ENCODE data around the gene NOXRED1.

The NOXRED1 gene

GRCh38 chr14:77375973-77376770, 47.2 kb downstream of the NOXRED1 start:
- TF ChIP-seq SIN3A (IDR thresholded peaks at IDR 0.05; ENCODE audit: borderline replicate concordance, insufficient read depth, low read length): no peak
- no peak for TF ChIP-seq POLR2AphosphoS5 (IDR thresholded peaks at IDR 0.05; ENCODE audit: low read depth, low read length)
- no peak for TF ChIP-seq FOXP2 (optimal IDR thresholded peaks at IDR 0.05; ENCODE audit: borderline replicate concordance, extremely low read depth, extremely low read length, insufficient read depth)
- no peak for TF ChIP-seq TAF1 (IDR thresholded peaks at IDR 0.05; ENCODE audit: borderline replicate concordance, insufficient read depth, low read length)
- TF ChIP-seq, protein P1, sequence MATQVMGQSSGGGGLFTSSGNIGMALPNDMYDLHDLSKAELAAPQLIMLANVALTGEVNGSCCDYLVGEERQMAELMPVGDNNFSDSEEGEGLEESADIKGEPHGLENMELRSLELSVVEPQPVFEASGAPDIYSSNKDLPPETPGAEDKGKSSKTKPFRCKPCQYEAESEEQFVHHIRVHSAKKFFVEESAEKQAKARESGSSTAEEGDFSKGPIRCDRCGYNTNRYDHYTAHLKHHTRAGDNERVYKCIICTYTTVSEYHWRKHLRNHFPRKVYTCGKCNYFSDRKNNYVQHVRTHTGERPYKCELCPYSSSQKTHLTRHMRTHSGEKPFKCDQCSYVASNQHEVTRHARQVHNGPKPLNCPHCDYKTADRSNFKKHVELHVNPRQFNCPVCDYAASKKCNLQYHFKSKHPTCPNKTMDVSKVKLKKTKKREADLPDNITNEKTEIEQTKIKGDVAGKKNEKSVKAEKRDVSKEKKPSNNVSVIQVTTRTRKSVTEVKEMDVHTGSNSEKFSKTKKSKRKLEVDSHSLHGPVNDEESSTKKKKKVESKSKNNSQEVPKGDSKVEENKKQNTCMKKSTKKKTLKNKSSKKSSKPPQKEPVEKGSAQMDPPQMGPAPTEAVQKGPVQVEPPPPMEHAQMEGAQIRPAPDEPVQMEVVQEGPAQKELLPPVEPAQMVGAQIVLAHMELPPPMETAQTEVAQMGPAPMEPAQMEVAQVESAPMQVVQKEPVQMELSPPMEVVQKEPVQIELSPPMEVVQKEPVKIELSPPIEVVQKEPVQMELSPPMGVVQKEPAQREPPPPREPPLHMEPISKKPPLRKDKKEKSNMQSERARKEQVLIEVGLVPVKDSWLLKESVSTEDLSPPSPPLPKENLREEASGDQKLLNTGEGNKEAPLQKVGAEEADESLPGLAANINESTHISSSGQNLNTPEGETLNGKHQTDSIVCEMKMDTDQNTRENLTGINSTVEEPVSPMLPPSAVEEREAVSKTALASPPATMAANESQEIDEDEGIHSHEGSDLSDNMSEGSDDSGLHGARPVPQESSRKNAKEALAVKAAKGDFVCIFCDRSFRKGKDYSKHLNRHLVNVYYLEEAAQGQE (IDR thresholded peaks at IDR 0.05; ENCODE audit: insufficient read depth in 1 of 2, low read depth in 2 of 2, low read length in 2 of 2): no peak

DNA sequence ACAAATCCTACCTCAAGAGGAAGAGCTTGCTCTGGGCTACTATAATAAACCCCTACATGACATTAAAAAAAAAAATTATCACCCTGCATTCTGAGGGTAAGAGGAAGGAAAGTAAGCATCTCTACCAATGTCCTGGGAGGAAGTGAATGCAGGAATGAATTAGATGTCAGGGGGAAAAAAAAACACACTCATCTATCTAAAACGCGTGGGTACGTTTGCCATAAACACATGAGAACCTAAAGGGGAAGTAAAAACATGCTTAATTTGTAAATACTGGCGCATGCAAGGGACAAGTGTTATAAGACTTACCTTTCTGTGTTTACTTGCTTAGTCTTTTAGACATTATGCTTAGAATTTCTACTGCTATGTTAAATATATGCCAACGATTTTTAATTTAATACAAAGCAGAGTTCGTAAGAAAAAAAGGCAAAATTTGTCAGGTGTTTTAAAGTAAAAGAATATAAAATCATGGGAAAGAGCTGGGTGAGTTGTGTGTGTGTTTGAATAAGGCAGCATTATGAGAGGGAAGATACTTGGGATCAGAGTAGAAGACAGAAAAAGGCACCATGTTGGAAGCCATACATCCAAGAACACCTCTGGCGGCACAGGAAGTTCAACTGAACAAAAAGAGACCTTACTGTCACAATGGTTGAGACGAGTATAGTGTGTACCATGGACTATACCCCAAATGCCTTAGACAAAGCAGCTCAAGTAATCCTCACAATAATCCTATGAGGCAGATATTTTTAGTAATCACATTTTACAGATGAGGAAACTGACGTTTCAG, 48.0 kb downstream of the NOXRED1 start:
- TF ChIP-seq, protein P1 (IDR thresholded peaks at IDR 0.05; ENCODE audit: insufficient read depth in 1 of 2, low read depth in 2 of 2, low read length in 2 of 2): no peak
- TF ChIP-seq TAF1 (IDR thresholded peaks at IDR 0.05; ENCODE audit: borderline replicate concordance, insufficient read depth, low read length) (no peak), SIN3A (IDR thresholded peaks at IDR 0.05; ENCODE audit: borderline replicate concordance, insufficient read depth, low read length) (no peak), FOXP2 (optimal IDR thresholded peaks at IDR 0.05; ENCODE audit: borderline replicate concordance, extremely low read depth, extremely low read length, insufficient read depth) (no peak), POLR2AphosphoS5 (IDR thresholded peaks at IDR 0.05; ENCODE audit: low read depth, low read length) (no peak)

DNA sequence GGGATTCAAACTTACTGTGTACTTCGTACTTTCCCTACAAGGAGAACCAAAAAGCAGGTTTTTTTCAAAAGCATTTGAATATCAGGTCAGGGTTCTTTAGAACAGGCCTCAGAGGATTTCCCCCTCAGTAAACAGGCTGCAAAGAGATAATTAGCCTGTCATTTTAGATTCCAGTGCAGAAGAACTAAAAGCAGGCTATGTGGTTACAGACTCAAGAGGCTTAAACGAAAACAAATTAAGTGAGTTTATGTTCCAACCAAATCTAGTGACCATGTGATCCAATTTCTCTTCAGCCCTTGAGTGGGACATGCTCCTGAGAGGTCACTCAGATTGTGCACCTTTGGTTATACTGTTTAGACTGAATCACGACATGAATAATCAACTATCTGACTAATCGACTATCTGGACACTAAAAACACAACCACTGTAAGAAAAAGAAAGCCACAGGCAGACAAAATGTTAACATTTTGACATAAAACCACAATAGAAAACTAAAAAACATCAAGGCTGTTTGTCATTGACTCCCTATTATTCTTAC, 51.0 kb downstream of the NOXRED1 start:
- no peak for TF ChIP-seq TAF1 (IDR thresholded peaks at IDR 0.05; ENCODE audit: borderline replicate concordance, insufficient read depth, low read length)
- TF ChIP-seq FOXP2 (optimal IDR thresholded peaks at IDR 0.05; ENCODE audit: borderline replicate concordance, extremely low read depth, extremely low read length, insufficient read depth): no peak
- TF ChIP-seq SIN3A (IDR thresholded peaks at IDR 0.05; ENCODE audit: borderline replicate concordance, insufficient read depth, low read length): no peak
- TF ChIP-seq, protein P1 (IDR thresholded peaks at IDR 0.05; ENCODE audit: insufficient read depth in 1 of 2, low read depth in 2 of 2, low read length in 2 of 2): no peak
- no peak for TF ChIP-seq POLR2AphosphoS5 (IDR thresholded peaks at IDR 0.05; ENCODE audit: low read depth, low read length)

GRCh38 chr14:77369285-77369684, 54.0 kb downstream of the NOXRED1 start:
- no peak for TF ChIP-seq POLR2AphosphoS5 (IDR thresholded peaks at IDR 0.05; ENCODE audit: low read depth, low read length)
- TF ChIP-seq TAF1 (IDR thresholded peaks at IDR 0.05; ENCODE audit: borderline replicate concordance, insufficient read depth, low read length): no peak

GRCh38 chr14:77364146-77364545, 59.2 kb downstream of the NOXRED1 start:
- TF ChIP-seq, protein P1 (IDR thresholded peaks at IDR 0.05; ENCODE audit: insufficient read depth in 1 of 2, low read depth in 2 of 2, low read length in 2 of 2): no peak
- no peak for TF ChIP-seq POLR2AphosphoS5 (IDR thresholded peaks at IDR 0.05; ENCODE audit: low read depth, low read length)
- no peak for TF ChIP-seq FOXP2 (optimal IDR thresholded peaks at IDR 0.05; ENCODE audit: borderline replicate concordance, extremely low read depth, extremely low read length, insufficient read depth)
- no peak for TF ChIP-seq TAF1 (IDR thresholded peaks at IDR 0.05; ENCODE audit: borderline replicate concordance, insufficient read depth, low read length)
- no peak for TF ChIP-seq SIN3A (IDR thresholded peaks at IDR 0.05; ENCODE audit: borderline replicate concordance, insufficient read depth, low read length)
